Breast epithelium (tissue), 4 donors: ENCODE results near the gene MTMR6. TPM values are rescaled to one million over a fixed set of nuclear protein-coding genes. Genes with fewer than 3 reads are reported as not detected.

Experiments used
- DNase-seq, 2 donors: peaks; one replicate each; pipeline ENCODE4 v3.0.0-alpha.2; 2019; ENCODE audit warnings: low spot score in 2 of 2
- H3K27ac ChIP-seq, 2 donors: fragments of 200-600 bp; sonication (generic) in 1 of 2; one replicate each; pipeline ENCODE4 v1.5.1; 2016 to 2019; ENCODE audit warnings: mild to moderate bottlenecking in 1 of 2
- H3K27me3 ChIP-seq, 2 donors: fragments of 200-600 bp; sonication (generic) in 1 of 2; one replicate each; pipeline versions ENCODE4 v1.5.1 to v1.6.0; 2017 to 2019; ENCODE audit warnings: control low read depth in 1 of 2, mild to moderate bottlenecking in 1 of 2
- H3K36me3 ChIP-seq: fragments of 200-600 bp; one replicate; pipeline ENCODE4 v1.5.1; 2019
- H3K4me1 ChIP-seq, 2 donors: fragments of 200-600 bp; sonication (generic); one replicate each; pipeline ENCODE4 v1.5.1; 2016 to 2019; ENCODE audit warnings: control low read depth in 1 of 2
- H3K4me3 ChIP-seq, 3 donors: fragments of 200-600 bp; sonication (generic); 1 replicate in 2 of 3; 2 replicates in 1 of 3; pipeline ENCODE4 v1.5.1; 2016 to 2019; ENCODE audit warnings: mild to moderate bottlenecking in 3 of 3, moderate library complexity in 2 of 3
- H3K9me3 ChIP-seq, 2 donors: fragments of 200-600 bp; sonication (generic) in 1 of 2; one replicate each; pipeline ENCODE4 v1.5.1; 2016 to 2019; ENCODE audit warnings: control low read depth in 1 of 2
- POLR2A ChIP-seq: fragments of 450-650 bp; IDR thresholded peaks from one replicate; pipeline ENCODE4 v1.6.1; 2016; ENCODE audit warnings: antibody characterized with exemption, mild to moderate bottlenecking, moderate library complexity
- POLR2AphosphoS5 ChIP-seq, 3 donors: sonication (generic); formaldehyde crosslinking; IDR thresholded peaks; one replicate each; pipeline ENCODE4 v1.6.1; 2017; ENCODE audit warnings: antibody characterized with exemption in 3 of 3
- intact Hi-C: fragments of 100-400 bp; cut with DNase I; formaldehyde crosslinking; loops from one replicate; pipeline ENCODE4 v1.15.1; 2023; ENCODE audit warnings: low total_unique reads
- total RNA-seq, 3 donors: library from RNA; depleted of rRNA; stranded (reverse); fragments of >200 nt; gene quantifications; one replicate each; pipeline ENCODE4 v1.1.0, GENCODE V29; 2016
- TF ChIP-seq, protein P1 (sequence below), 3 donors: fragments of 450-650 bp; IDR thresholded peaks; one replicate each; pipeline ENCODE4 v1.5.1; 2016 to 2017; ENCODE audit warnings: antibody characterized with exemption in 3 of 3, mild to moderate bottlenecking in 3 of 3, moderate library complexity in 3 of 3

Gene MTMR6
- total RNA-seq, 3 donors from 2014 or later = 17.4 to 26.1 (median 20.6) TPM

- intact Hi-C loops = no loop called here
- H3K9me3 ChIP-seq = no peaks in the 10 kb centered on the region
- no peaks in the 10 kb centered on the region for H3K4me1 ChIP-seq
- TF ChIP-seq POLR2AphosphoS5 (IDR thresholded peaks at IDR 0.05) (no peak), POLR2A (no peak)
- TF ChIP-seq, protein P1, sequence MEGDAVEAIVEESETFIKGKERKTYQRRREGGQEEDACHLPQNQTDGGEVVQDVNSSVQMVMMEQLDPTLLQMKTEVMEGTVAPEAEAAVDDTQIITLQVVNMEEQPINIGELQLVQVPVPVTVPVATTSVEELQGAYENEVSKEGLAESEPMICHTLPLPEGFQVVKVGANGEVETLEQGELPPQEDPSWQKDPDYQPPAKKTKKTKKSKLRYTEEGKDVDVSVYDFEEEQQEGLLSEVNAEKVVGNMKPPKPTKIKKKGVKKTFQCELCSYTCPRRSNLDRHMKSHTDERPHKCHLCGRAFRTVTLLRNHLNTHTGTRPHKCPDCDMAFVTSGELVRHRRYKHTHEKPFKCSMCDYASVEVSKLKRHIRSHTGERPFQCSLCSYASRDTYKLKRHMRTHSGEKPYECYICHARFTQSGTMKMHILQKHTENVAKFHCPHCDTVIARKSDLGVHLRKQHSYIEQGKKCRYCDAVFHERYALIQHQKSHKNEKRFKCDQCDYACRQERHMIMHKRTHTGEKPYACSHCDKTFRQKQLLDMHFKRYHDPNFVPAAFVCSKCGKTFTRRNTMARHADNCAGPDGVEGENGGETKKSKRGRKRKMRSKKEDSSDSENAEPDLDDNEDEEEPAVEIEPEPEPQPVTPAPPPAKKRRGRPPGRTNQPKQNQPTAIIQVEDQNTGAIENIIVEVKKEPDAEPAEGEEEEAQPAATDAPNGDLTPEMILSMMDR (IDR thresholded peaks at IDR 0.05) = no peak
- H3K4me3 ChIP-seq = no peak overlapping the region
- DNase-seq = no peak
- no peak overlapping the region for H3K27ac ChIP-seq
- peaks cover 0 to 4% of the 10 kb centered on the region in 2 donors for H3K27me3 ChIP-seq
- H3K36me3 ChIP-seq = no peaks in the 10 kb centered on the region
These were observed 72.1 kb downstream of the MTMR6 start for GRCh38 chr13:25215253-25215575.

DNA sequence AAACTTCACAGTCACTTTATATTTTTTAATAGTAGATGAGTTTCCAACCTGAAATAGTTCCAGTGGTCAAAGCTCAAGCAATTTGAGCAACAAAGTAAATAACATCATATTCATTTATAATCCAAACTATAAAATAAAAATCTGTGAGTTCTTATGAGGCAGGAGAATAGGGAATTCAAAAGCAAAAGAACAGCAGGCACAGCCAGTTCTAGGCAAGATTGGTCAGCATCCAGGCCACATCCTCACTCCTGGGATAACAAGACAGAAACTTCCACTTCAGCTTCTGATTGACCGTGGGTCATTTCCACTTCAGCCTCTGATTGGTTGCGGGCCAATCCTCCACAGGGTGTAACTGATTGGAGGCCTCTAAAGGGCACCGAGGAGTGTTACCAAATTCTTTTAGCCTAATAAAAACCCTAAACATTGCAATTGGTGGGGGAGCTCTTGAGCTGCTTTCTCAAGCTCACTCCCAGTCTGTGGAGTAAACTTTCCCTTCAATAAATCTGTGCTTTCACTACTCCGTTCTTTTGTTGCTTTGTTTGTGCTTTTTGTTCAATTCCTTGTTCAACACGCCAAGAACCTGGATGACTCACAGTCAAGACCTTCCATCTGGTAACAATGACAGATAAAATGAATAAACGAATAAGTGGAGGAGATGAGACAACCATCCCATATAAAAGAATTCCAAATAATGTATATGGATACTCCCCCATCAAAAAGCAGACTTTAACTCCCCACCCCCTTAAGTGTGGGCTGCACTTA, 72.6 kb downstream of the MTMR6 start:
- no peaks in the 10 kb centered on the region for H3K9me3 ChIP-seq
- no peak overlapping the region for H3K4me3 ChIP-seq
- H3K27ac ChIP-seq = no peak overlapping the region
- H3K36me3 ChIP-seq = no peaks in the 10 kb centered on the region
- H3K27me3 ChIP-seq = peaks cover 0 to 4% of the 10 kb centered on the region in 2 donors
- TF ChIP-seq POLR2AphosphoS5 (IDR thresholded peaks at IDR 0.05) (no peak), POLR2A (no peak)
- TF ChIP-seq, protein P1 (IDR thresholded peaks at IDR 0.05) = no peak
- H3K4me1 ChIP-seq = no peaks in the 10 kb centered on the region
- no peak for DNase-seq
- intact Hi-C loops = no loop called here

GRCh38 chr13:25213715-25214114, 73.6 kb downstream of the MTMR6 start:
- TF ChIP-seq POLR2A (no peak), POLR2AphosphoS5 (IDR thresholded peaks at IDR 0.05) (no peak)
- Histone ChIP-seq H3K27me3 (peaks cover 0 to 4% of the 10 kb centered on the region in 2 donors), H3K4me1 (no peaks in the 10 kb centered on the region), H3K36me3 (no peaks in the 10 kb centered on the region), H3K27ac (no peak overlapping the region), H3K4me3 (no peak overlapping the region), H3K9me3 (no peaks in the 10 kb centered on the region)
- intact Hi-C loops = no loop called here
- DNase-seq = peak in 1 of 2 donors; percentile 18

DNA sequence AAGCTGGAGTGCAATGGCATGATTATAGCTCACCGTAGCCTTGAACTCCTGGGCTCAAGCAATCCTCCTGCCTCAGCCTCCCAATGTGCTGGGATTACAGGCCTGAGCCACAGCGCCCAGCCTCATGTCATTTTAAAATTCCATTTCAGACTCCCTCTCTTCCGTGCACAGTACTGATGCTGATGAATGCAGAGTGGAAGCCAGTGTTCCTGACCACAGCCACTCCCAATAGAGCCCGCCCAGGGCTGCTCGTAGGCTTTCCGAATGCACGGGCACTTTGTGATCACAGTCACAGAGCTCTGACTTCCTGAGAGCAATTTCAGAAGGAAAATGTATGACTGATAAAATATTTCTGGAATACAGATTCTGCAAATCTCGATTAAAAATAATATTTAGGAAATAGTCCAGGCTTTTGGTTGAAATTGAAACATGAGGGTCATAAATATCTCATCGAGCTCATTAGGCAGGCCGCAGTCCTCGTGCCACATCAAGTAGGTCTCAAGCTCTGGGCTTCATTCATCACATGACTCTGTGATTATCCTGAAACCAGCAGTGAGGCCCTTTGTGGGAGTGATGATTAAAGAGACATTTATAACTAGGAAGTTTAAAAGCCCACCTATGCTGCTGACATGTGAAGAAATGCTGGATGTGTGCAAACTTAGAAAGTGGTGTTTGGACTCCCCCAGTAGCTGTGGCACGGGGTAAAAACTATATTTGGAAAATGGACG, 76.3 kb downstream of the MTMR6 start:
- no peak overlapping the region for H3K27ac ChIP-seq
- no peak overlapping the region for H3K4me3 ChIP-seq
- no peaks in the 10 kb centered on the region for H3K4me1 ChIP-seq
- TF ChIP-seq POLR2AphosphoS5 (IDR thresholded peaks at IDR 0.05) = no peak
- no peak for TF ChIP-seq POLR2A
- TF ChIP-seq, protein P1 (IDR thresholded peaks at IDR 0.05) = no peak
- no peaks in the 10 kb centered on the region for H3K27me3 ChIP-seq
- intact Hi-C loops = no loop called here
- no peaks in the 10 kb centered on the region for H3K9me3 ChIP-seq
- H3K36me3 ChIP-seq = no peaks in the 10 kb centered on the region
- no peak for DNase-seq

DNA sequence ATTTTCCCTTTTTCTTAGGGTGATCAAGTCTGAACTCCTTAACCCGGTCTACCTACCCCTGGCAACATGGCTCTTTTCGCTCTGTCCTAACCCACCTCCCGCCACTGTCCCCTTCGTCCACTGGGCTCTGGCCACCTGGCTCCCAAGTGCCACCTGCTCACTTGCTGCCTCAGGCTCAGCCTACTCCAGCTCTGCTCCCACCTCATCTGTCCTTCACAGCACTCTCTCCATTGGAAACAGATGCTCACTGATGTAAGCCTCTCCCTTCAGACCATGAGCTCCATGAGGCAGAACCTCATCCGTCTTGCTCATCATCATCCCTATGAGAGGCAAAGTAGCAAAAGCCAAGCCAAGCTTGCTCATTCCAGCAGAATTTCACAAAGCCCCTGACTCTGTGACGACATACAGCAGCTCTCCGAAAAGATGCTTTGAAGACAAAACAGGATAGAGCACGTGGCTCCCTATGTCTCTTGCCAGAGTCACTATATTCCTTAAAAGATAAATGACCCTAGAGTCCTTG, 79.9 kb downstream of the MTMR6 start:
- TF ChIP-seq POLR2A (no peak), POLR2AphosphoS5 (IDR thresholded peaks at IDR 0.05) (no peak)
- TF ChIP-seq, protein P1 (IDR thresholded peaks at IDR 0.05) = no peak
- DNase-seq = no peak
- Histone ChIP-seq H3K27me3 (peaks cover 0 to 4% of the 10 kb centered on the region in 2 donors), H3K9me3 (no peaks in the 10 kb centered on the region), H3K27ac (no peak overlapping the region), H3K4me3 (no peak overlapping the region), H3K36me3 (no peaks in the 10 kb centered on the region), H3K4me1 (no peaks in the 10 kb centered on the region)
- intact Hi-C loops = no loop called here
